ENCODE results near the gene ATF6. TPM values are rescaled to one million over a fixed set of nuclear protein-coding genes. Genes with fewer than 3 reads are reported as not detected.

Gene ATF6, protein sequence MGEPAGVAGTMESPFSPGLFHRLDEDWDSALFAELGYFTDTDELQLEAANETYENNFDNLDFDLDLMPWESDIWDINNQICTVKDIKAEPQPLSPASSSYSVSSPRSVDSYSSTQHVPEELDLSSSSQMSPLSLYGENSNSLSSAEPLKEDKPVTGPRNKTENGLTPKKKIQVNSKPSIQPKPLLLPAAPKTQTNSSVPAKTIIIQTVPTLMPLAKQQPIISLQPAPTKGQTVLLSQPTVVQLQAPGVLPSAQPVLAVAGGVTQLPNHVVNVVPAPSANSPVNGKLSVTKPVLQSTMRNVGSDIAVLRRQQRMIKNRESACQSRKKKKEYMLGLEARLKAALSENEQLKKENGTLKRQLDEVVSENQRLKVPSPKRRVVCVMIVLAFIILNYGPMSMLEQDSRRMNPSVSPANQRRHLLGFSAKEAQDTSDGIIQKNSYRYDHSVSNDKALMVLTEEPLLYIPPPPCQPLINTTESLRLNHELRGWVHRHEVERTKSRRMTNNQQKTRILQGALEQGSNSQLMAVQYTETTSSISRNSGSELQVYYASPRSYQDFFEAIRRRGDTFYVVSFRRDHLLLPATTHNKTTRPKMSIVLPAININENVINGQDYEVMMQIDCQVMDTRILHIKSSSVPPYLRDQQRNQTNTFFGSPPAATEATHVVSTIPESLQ
- total RNA-seq (2014; rRNA removed; shearing (Covaris generic); ENCODE audit: low replicate concordance): 21.6 and 36.5 TPM in 2 replicates

- Histone ChIP-seq H4K20me1 (ENCODE audit: insufficient read depth, low read depth, low read length) (no peaks in the 10 kb centered on the region; the same call in 1 of the 2 replicates), H3K9me3 (ENCODE audit: low read length) (no peaks in the 10 kb centered on the region), H3K9ac (ENCODE audit: low read length) (peak within 1 kb of the TSS; percentile 86), H2AFZ (ENCODE audit: low read length) (peak within 1 kb of the TSS; percentile 73), H3K27ac (ENCODE audit: low read length) (peak within 1 kb of the TSS; percentile 44), H3K4me2 (ENCODE audit: low read depth, low read length, poor library complexity, severe bottlenecking) (peak within 1 kb of the TSS; percentile 88), H3K9me2 (replicated peaks; ENCODE audit: insufficient read depth, low read length) (no peaks in the 10 kb centered on the region), H3K4me1 (ENCODE audit: low read length) (peaks cover 51% of the 10 kb centered on the region), H3K36me3 (ENCODE audit: insufficient read depth, low read length) (peaks cover 11% of the 10 kb centered on the region; the same call in 1 of the 2 replicates), H3K79me2 (ENCODE audit: low read length) (peaks cover 59% of the 10 kb centered on the region), H3K27me3 (ENCODE audit: low read length) (no peaks in the 10 kb centered on the region), H3K4me3 (ENCODE audit: low read length) (peak within 1 kb of the TSS; percentile 88)
- DNase-seq: peak; percentile 98
Observed at GRCh38 chr1:161766102-161766981, at the start of gene ATF6. Gene ATF6 (plus strand): TSS chr1:161766320. CDS start chr1:161766361, 41 bp downstream.

- peaks cover 21% of the 10 kb centered on the region for H3K79me2 ChIP-seq (ENCODE audit: low read length)
- peaks cover 19% of the 10 kb centered on the region for H4K20me1 ChIP-seq (ENCODE audit: insufficient read depth, low read depth, low read length)
- H2AFZ ChIP-seq (ENCODE audit: low read length): no peak overlapping the region
- H3K4me3 ChIP-seq (ENCODE audit: low read length): peak overlapping the region; percentile 43
- H3K36me3 ChIP-seq (ENCODE audit: insufficient read depth, low read length): peaks cover 19% of the 10 kb centered on the region
- H3K27me3 ChIP-seq (ENCODE audit: low read length): no peaks in the 10 kb centered on the region
- H3K4me2 ChIP-seq (ENCODE audit: low read depth, low read length, poor library complexity, severe bottlenecking): peak overlapping the region; percentile 86
- H3K9me3 ChIP-seq (ENCODE audit: low read length): no peaks in the 10 kb centered on the region
- peak overlapping the region; percentile 95 for H3K27ac ChIP-seq (ENCODE audit: low read length)
- H3K4me1 ChIP-seq (ENCODE audit: low read length): peaks cover 97% of the 10 kb centered on the region
- peak overlapping the region; percentile 66 for H3K9ac ChIP-seq (ENCODE audit: low read length)
- peak; percentile 98 for DNase-seq
- H3K9me2 ChIP-seq (replicated peaks; ENCODE audit: insufficient read depth, low read length): no peaks in the 10 kb centered on the region
Observed at GRCh38 chr1:161718559-161719324, 47.4 kb upstream of the ATF6 start.

GRCh38 chr1:161719325-161719611 is 46.9 kb upstream of the ATF6 start:
- H3K4me3 ChIP-seq (ENCODE audit: low read length): peak overlapping the region; percentile 43
- H3K27me3 ChIP-seq (ENCODE audit: low read length): no peaks in the 10 kb centered on the region
- H3K9me2 ChIP-seq (replicated peaks; ENCODE audit: insufficient read depth, low read length): no peaks in the 10 kb centered on the region
- peak overlapping the region; percentile 66 for H3K9ac ChIP-seq (ENCODE audit: low read length)
- peaks cover 100% of the 10 kb centered on the region for H3K4me1 ChIP-seq (ENCODE audit: low read length)
- peak overlapping the region; percentile 95 for H3K27ac ChIP-seq (ENCODE audit: low read length)
- peaks cover 22% of the 10 kb centered on the region for H3K79me2 ChIP-seq (ENCODE audit: low read length)
- H4K20me1 ChIP-seq (ENCODE audit: insufficient read depth, low read depth, low read length): peaks cover 21% of the 10 kb centered on the region
- H3K9me3 ChIP-seq (ENCODE audit: low read length): no peaks in the 10 kb centered on the region
- DNase-seq: peak; percentile 68
- peak overlapping the region; percentile 86 for H3K4me2 ChIP-seq (ENCODE audit: low read depth, low read length, poor library complexity, severe bottlenecking)
- H2AFZ ChIP-seq (ENCODE audit: low read length): no peak overlapping the region
- peaks cover 23% of the 10 kb centered on the region for H3K36me3 ChIP-seq (ENCODE audit: insufficient read depth, low read length)

GRCh38 chr1:161720422-161720821 is 45.7 kb upstream of the ATF6 start:
- H3K9me2 ChIP-seq (replicated peaks; ENCODE audit: insufficient read depth, low read length): no peaks in the 10 kb centered on the region
- H2AFZ ChIP-seq (ENCODE audit: low read length): no peak overlapping the region
- peaks cover 22% of the 10 kb centered on the region for H3K79me2 ChIP-seq (ENCODE audit: low read length)
- no peaks in the 10 kb centered on the region for H3K27me3 ChIP-seq (ENCODE audit: low read length)
- DNase-seq: peak; percentile 99
- H3K9ac ChIP-seq (ENCODE audit: low read length): peak overlapping the region; percentile 80
- H3K4me2 ChIP-seq (ENCODE audit: low read depth, low read length, poor library complexity, severe bottlenecking): peak overlapping the region; percentile 86
- H4K20me1 ChIP-seq (ENCODE audit: insufficient read depth, low read depth, low read length): peaks cover 30% of the 10 kb centered on the region
- H3K9me3 ChIP-seq (ENCODE audit: low read length): no peaks in the 10 kb centered on the region
- H3K4me3 ChIP-seq (ENCODE audit: low read length): peak overlapping the region; percentile 70
- peaks cover 100% of the 10 kb centered on the region for H3K4me1 ChIP-seq (ENCODE audit: low read length)
- H3K36me3 ChIP-seq (ENCODE audit: insufficient read depth, low read length): peaks cover 32% of the 10 kb centered on the region
- H3K27ac ChIP-seq (ENCODE audit: low read length): peak overlapping the region; percentile 95

DNA sequence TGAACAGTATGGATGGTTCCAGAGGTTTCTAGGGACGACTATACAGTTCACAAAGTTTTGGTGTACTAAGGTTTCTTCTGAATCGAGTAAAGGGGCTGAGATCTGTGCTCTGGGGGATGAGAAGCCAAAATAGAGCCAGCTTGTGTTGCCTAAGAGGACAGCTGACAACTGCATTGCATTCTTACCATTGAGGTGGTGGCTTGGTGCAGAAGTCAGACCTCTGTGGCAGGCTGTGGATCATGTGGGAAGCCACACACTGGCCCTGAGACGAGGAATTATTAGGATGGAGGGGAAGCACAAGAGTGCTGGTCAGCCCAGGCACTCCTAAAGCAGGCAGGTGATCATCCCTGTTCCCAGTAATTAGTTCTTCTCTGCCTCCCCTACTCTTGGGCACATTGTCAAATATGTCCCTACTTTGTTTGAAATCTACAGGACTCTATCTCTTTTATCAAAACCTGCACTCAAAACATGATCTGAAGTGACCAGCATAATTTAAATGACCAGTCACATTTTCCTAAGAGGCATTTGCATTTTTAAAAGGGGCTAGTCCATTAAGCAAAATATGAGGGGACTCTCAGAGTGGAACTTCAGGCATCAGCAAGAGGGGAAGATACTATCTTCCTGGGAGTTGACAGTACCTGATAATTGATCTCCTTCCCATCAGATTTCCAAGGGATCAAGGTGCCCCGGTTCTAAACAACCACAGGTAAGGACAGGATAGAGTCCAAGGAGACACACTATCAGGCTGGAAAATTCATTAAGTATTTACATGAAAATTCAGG is 45.0 kb upstream of the ATF6 start, which contains the start of gene FCRLB:
FCRLB (plus strand) TSS at position 589 of the 782 bp plus-strand sequence. CDS start 1,129 bp downstream, outside the sequence.
- H3K79me2 ChIP-seq (ENCODE audit: low read length): peaks cover 22% of the 10 kb centered on the region
- peak within 1 kb of the TSS; percentile 95 for H3K27ac ChIP-seq (ENCODE audit: low read length)
- H3K4me2 ChIP-seq (ENCODE audit: low read depth, low read length, poor library complexity, severe bottlenecking): peak within 1 kb of the TSS; percentile 86
- no peaks in the 10 kb centered on the region for H3K27me3 ChIP-seq (ENCODE audit: low read length)
- H2AFZ ChIP-seq (ENCODE audit: low read length): no peak within 1 kb of the TSS
- H3K9me3 ChIP-seq (ENCODE audit: low read length): no peaks in the 10 kb centered on the region
- H3K4me1 ChIP-seq (ENCODE audit: low read length): peaks cover 100% of the 10 kb centered on the region
- no peaks in the 10 kb centered on the region for H3K9me2 ChIP-seq (replicated peaks; ENCODE audit: insufficient read depth, low read length)
- H3K4me3 ChIP-seq (ENCODE audit: low read length): peak within 1 kb of the TSS; percentile 70
- DNase-seq: peak; percentile 95
- peaks cover 39% of the 10 kb centered on the region for H3K36me3 ChIP-seq (ENCODE audit: insufficient read depth, low read length)
- peak within 1 kb of the TSS; percentile 80 for H3K9ac ChIP-seq (ENCODE audit: low read length)
- peaks cover 36% of the 10 kb centered on the region for H4K20me1 ChIP-seq (ENCODE audit: insufficient read depth, low read depth, low read length)

- Histone ChIP-seq H3K9ac (ENCODE audit: low read length) (peak overlapping the region; percentile 80), H3K79me2 (ENCODE audit: low read length) (peaks cover 22% of the 10 kb centered on the region), H3K4me3 (ENCODE audit: low read length) (peak overlapping the region; percentile 70), H4K20me1 (ENCODE audit: insufficient read depth, low read depth, low read length) (peaks cover 42% of the 10 kb centered on the region), H3K27me3 (ENCODE audit: low read length) (no peaks in the 10 kb centered on the region), H3K4me1 (ENCODE audit: low read length) (peaks cover 100% of the 10 kb centered on the region), H3K9me3 (ENCODE audit: low read length) (no peaks in the 10 kb centered on the region), H3K4me2 (ENCODE audit: low read depth, low read length, poor library complexity, severe bottlenecking) (peak overlapping the region; percentile 86), H3K36me3 (ENCODE audit: insufficient read depth, low read length) (peaks cover 43% of the 10 kb centered on the region), H2AFZ (ENCODE audit: low read length) (no peak overlapping the region), H3K9me2 (replicated peaks; ENCODE audit: insufficient read depth, low read length) (no peaks in the 10 kb centered on the region), H3K27ac (ENCODE audit: low read length) (peak overlapping the region; percentile 95)
- DNase-seq: peak; percentile 85
Observed at GRCh38 chr1:161721738-161722343, 44.3 kb upstream of the ATF6 start.
